ENCODE results near the gene COL18A1.

DNA sequence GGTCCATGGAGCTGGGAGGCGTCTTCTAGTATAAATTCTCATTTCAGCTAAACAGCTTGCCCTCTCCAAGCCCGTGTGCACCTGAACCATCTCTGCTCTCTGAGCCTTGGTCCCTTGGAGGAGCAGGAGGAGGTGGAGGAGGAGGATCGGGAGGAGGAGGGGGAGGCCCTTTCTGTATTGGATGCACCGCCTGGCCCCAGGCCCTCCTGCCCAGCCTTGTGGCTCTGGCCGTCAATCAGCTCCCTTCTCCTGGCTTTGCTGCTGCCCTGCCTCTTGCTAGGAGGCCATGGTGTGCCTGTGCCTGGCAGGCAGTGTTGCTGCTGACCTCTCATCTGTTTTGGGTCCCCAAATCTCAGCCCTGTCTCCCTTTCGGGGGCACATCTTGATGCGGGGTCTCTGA is 9.0 kb downstream of the COL18A1 start:
- TF ChIP-seq, protein P1, sequence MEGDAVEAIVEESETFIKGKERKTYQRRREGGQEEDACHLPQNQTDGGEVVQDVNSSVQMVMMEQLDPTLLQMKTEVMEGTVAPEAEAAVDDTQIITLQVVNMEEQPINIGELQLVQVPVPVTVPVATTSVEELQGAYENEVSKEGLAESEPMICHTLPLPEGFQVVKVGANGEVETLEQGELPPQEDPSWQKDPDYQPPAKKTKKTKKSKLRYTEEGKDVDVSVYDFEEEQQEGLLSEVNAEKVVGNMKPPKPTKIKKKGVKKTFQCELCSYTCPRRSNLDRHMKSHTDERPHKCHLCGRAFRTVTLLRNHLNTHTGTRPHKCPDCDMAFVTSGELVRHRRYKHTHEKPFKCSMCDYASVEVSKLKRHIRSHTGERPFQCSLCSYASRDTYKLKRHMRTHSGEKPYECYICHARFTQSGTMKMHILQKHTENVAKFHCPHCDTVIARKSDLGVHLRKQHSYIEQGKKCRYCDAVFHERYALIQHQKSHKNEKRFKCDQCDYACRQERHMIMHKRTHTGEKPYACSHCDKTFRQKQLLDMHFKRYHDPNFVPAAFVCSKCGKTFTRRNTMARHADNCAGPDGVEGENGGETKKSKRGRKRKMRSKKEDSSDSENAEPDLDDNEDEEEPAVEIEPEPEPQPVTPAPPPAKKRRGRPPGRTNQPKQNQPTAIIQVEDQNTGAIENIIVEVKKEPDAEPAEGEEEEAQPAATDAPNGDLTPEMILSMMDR (IDR thresholded peaks at IDR 0.05 in 8 of 11, conservative IDR thresholded peaks at IDR 0.05 in 3 of 11): no peak
- TF ChIP-seq POLR2AphosphoS5 (IDR thresholded peaks at IDR 0.05) (no peak), POLR2A (IDR thresholded peaks at IDR 0.05) (no peak)

All from spleen (tissue), 7 donors.